Activated T-helper 1 cell treated with anti-CD3 and anti-CD28 coated beads, Interleukin-2, amount 50 U/mL, for 16 hours (primary cell): ENCODE measurements around the gene GPATCH1.

Source experiments
- DNase-seq, 2 donors: peaks; one replicate each; pipeline ENCODE4 v3.0.0-alpha.2; 2020; ENCODE audit warnings: low read depth in 1 of 2, low spot score in 1 of 2

Gene GPATCH1

GRCh38 chr19:33063356-33063752 lies 17.6 kb upstream of the GPATCH1 start:
- no peak for DNase-seq

- no peak for DNase-seq
Observed at GRCh38 chr19:33063753-33064457, 17.1 kb upstream of the GPATCH1 start.

GRCh38 chr19:33064458-33064791 lies 16.6 kb upstream of the GPATCH1 start:
- no peak for DNase-seq

- peak in 1 of 2 donors; percentile 26 for DNase-seq
Observed at GRCh38 chr19:33064792-33065550, 16.0 kb upstream of the GPATCH1 start, which contains the start of gene RHPN2. Gene RHPN2, minus strand, starts transcription at chr19:33064888. Its CDS starts 36 bp downstream, at chr19:33064852.

- no peak for DNase-seq
Observed at GRCh38 chr19:33066543-33066942, 14.4 kb upstream of the GPATCH1 start.

GRCh38 chr19:33067121-33067520 lies 13.9 kb upstream of the GPATCH1 start:
- DNase-seq: no peak

- no peak for DNase-seq
Observed at GRCh38 chr19:33071887-33072286, 9.1 kb upstream of the GPATCH1 start.

- no peak for DNase-seq
Observed at GRCh38 chr19:33075519-33075918, 5.5 kb upstream of the GPATCH1 start.

GRCh38 chr19:33085570-33086128 lies 4.7 kb downstream of the GPATCH1 start:
- DNase-seq: no peak

GRCh38 chr19:33086955-33087354 lies 6.0 kb downstream of the GPATCH1 start:
- DNase-seq: no peak

GRCh38 chr19:33089010-33089409 lies 8.0 kb downstream of the GPATCH1 start:
- no peak for DNase-seq

GRCh38 chr19:33090179-33090578 lies 9.2 kb downstream of the GPATCH1 start:
- DNase-seq: no peak

GRCh38 chr19:33093420-33094210 lies 12.6 kb downstream of the GPATCH1 start:
- no peak for DNase-seq

GRCh38 chr19:33094436-33095067 lies 13.6 kb downstream of the GPATCH1 start:
- no peak for DNase-seq

- no peak for DNase-seq
Observed at GRCh38 chr19:33096005-33096404, 15.0 kb downstream of the GPATCH1 start.

- DNase-seq: no peak
Observed at GRCh38 chr19:33098055-33098534, 17.1 kb downstream of the GPATCH1 start.

- DNase-seq: no peak
Observed at GRCh38 chr19:33100894-33101644, 20.1 kb downstream of the GPATCH1 start.

- no peak for DNase-seq
Observed at GRCh38 chr19:33102893-33103292, 21.9 kb downstream of the GPATCH1 start.

GRCh38 chr19:33108161-33108560 lies 27.2 kb downstream of the GPATCH1 start:
- no peak for DNase-seq
